SK-N-MC (cell line): Measurements from ENCODE around the gene NKD2.

Experiments
- EZH2 ChIP-seq: fragments of 200-600 bp; sonication (generic); IDR thresholded peaks from one replicate; pipeline ENCODE4 v1.6.1; 2017; ENCODE audit warnings: antibody characterized with exemption
- POLR2AphosphoS5 ChIP-seq: IDR thresholded peaks from 2 replicates; pipeline ENCODE4 v1.6.1; 2012; ENCODE audit warnings: mild to moderate bottlenecking, low read depth, low read length, borderline replicate concordance

GRCh38 chr5:1019001-1019905, 10.7 kb downstream of the NKD2 start:
- no peak for TF ChIP-seq POLR2AphosphoS5
- TF ChIP-seq EZH2: no peak
